Neural cell (in vitro differentiated cells): Measurements from ENCODE around the gene DDX25.

ENCODE experiments used
- EZH2 ChIP-seq: fragments of 200-600, 300-800 bp; shearing (Covaris generic), sonication (generic); IDR thresholded peaks from 2 replicates; pipeline ENCODE4 v1.6.1; 2014; ENCODE audit warnings: antibody characterized with exemption, low read length, borderline replicate concordance, mild to moderate bottlenecking; ENCODE audit not compliant: insufficient read depth, poor library complexity, severe bottlenecking
- POLR2AphosphoS5 ChIP-seq: IDR thresholded peaks from 2 replicates; pipeline ENCODE4 v1.6.1; 2012
- TF ChIP-seq, protein P1 (sequence below): fragments of 450-650 bp; IDR thresholded peaks from 2 replicates; pipeline ENCODE4 v1.5.1; 2014; ENCODE audit warnings: antibody characterized with exemption, mild to moderate bottlenecking, moderate library complexity; ENCODE audit not compliant: poor library complexity, severe bottlenecking

DNA sequence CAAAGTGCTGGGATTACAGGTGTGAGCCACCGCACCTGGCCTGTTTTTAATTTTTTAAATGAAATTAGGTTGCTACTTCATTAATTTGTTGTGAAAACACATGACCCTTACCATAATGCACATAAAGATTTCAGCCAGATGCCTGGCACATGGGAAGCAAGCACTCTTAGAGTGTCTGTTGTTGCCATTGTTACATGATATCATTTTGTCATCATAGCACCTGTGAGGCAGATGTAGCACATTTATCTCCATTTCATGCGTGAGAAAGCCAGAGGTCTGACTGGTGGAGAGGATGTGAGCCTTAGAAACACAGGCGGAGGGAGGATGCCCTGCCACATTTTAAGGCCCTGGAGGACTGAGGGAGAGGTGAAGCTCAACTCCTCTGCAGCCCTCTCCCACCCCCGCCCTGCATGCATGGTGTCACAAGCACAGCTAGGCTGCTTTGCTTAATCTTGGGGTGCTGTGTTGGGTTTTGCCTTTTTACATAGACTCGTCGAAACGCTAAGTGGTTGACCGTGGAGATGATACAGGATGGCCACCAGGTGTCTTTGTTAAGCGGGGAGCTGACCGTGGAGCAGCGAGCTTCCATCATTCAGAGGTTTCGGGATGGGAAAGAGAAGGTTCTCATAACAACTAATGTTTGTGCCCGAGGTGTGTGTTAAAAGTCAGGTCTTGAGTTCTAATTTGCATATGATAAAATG, 14.0 kb downstream of the DDX25 start:
- TF ChIP-seq, protein P1, sequence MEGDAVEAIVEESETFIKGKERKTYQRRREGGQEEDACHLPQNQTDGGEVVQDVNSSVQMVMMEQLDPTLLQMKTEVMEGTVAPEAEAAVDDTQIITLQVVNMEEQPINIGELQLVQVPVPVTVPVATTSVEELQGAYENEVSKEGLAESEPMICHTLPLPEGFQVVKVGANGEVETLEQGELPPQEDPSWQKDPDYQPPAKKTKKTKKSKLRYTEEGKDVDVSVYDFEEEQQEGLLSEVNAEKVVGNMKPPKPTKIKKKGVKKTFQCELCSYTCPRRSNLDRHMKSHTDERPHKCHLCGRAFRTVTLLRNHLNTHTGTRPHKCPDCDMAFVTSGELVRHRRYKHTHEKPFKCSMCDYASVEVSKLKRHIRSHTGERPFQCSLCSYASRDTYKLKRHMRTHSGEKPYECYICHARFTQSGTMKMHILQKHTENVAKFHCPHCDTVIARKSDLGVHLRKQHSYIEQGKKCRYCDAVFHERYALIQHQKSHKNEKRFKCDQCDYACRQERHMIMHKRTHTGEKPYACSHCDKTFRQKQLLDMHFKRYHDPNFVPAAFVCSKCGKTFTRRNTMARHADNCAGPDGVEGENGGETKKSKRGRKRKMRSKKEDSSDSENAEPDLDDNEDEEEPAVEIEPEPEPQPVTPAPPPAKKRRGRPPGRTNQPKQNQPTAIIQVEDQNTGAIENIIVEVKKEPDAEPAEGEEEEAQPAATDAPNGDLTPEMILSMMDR: no peak
- TF ChIP-seq EZH2 (no peak), POLR2AphosphoS5 (no peak)
